Testis (tissue), 3 donors: Measurements from ENCODE around the gene CLIP3. TPM values are rescaled to one million over a fixed set of nuclear protein-coding genes. Genes with fewer than 3 reads are reported as not detected.
A peak's percentile ranks its signal among the peaks of the same experiment; 100 is the strongest.
"Not testable (repeated sequence)": the region's sequence is repeated elsewhere in the genome, so short reads cannot be mapped to it uniquely, and the experiment has no call there.

ENCODE experiments used
- DNase-seq: peaks from one replicate; pipeline ENCODE4 v3.0.0-alpha.2; 2019
- H3K27ac ChIP-seq, 2 donors: fragments of 200-600 bp; sonication (generic); one replicate each; pipeline ENCODE4 v1.5.1; 2019
- H3K27me3 ChIP-seq: fragments of 200-600 bp; sonication (generic); one replicate; pipeline ENCODE4 v1.5.1; 2019
- H3K36me3 ChIP-seq: fragments of 200-600 bp; sonication (generic); one replicate; pipeline ENCODE4 v1.5.1; 2017; ENCODE audit warnings: low read depth; ENCODE audit errors: missing control alignments
- H3K4me1 ChIP-seq: fragments of 200-600 bp; sonication (generic); one replicate; pipeline ENCODE4 v1.5.1; 2019
- H3K4me3 ChIP-seq, 2 donors: fragments of 200-600 bp; sonication (generic); one replicate each; pipeline ENCODE4 v1.5.1; 2017 to 2019
- H3K9me3 ChIP-seq: fragments of 200-600 bp; sonication (generic); one replicate; pipeline ENCODE4 v1.5.1; 2017
- CTCF ChIP-seq, 3 experiments: fragments of 450-650 bp in 2 of 3; fragments of 200-600 bp in 1 of 3; sonication (generic) in 1 of 3; IDR thresholded peaks; one replicate each; pipeline ENCODE4 v1.5.1; 2016 to 2019; ENCODE audit warnings: antibody characterized with exemption in 3 of 3, mild to moderate bottlenecking in 2 of 3, moderate library complexity in 1 of 3
- POLR2A ChIP-seq: fragments of 450-650 bp; IDR thresholded peaks from one replicate; pipeline ENCODE4 v1.6.1; 2017; ENCODE audit warnings: antibody characterized with exemption, mild to moderate bottlenecking, moderate library complexity
- WGBS, 2 donors: methylation state at CpG; one replicate each; pipeline ENCODE4 v1.1.5; 2018; 5-methylcytosine and 5-hydroxymethylcytosine counted together
- intact Hi-C: fragments of 100-400 bp; cut with DNase I; formaldehyde crosslinking; loops from one replicate; pipeline ENCODE4 v1.15.1; 2023; ENCODE audit warnings: low total_unique reads
- polyA plus RNA-seq: library from polyadenylated mRNA; stranded (reverse); fragments of 350-450 nt; fragmentation: Illumina TruSeq; extraction: RNeasy Lipid Tissue Mini Kit (QIAGEN cat#74804); gene quantifications from one replicate; pipeline ENCODE4 v1.2.3, GENCODE V29; 2014; ENCODE audit warnings: low read depth, low replicate concordance; ENCODE audit not compliant: insufficient read depth
- total RNA-seq, 2 donors: library from RNA; depleted of rRNA; stranded (reverse); fragments of >200 nt; gene quantifications; one replicate each; pipeline ENCODE4 v1.2.3, GENCODE V29; 2016

Gene CLIP3
- total and polyA plus RNA-seq, 3 donors from 2014 or later = 18.2 to 24.2 (median 20.7) TPM

- intact Hi-C loops = no loop called here
- Histone ChIP-seq H3K9me3 (no peaks in the 10 kb centered on the region), H3K4me3 (no peak overlapping the region), H3K27me3 (no peaks in the 10 kb centered on the region), H3K27ac (no peak overlapping the region), H3K4me1 (peaks cover 7% of the 10 kb centered on the region), H3K36me3 (no peaks in the 10 kb centered on the region)
- TF ChIP-seq POLR2A (no peak), CTCF (IDR thresholded peaks at IDR 0.05) (no peak)
- no peak for DNase-seq
- 86 to 88% methylated on average over 4 of the region's 4 CpGs for WGBS, 2 donors
Measured at GRCh38 chr19:36049080-36049698, 16.5 kb upstream of the CLIP3 start.

- Histone ChIP-seq H3K27ac (no peak overlapping the region), H3K4me1 (peaks cover 3% of the 10 kb centered on the region)
- TF ChIP-seq POLR2A (no peak), CTCF (IDR thresholded peaks at IDR 0.05) (no peak)
Measured at GRCh38 chr19:36047835-36048234, 15.2 kb upstream of the CLIP3 start.

GRCh38 chr19:36046443-36047050 lies 13.9 kb upstream of the CLIP3 start:
- intact Hi-C loops = no loop called here
- H3K9me3 ChIP-seq = no peaks in the 10 kb centered on the region
- H3K4me1 ChIP-seq = peaks cover 7% of the 10 kb centered on the region
- no peaks in the 10 kb centered on the region for H3K27me3 ChIP-seq
- 84 to 91% methylated on average over 5 of the region's 5 CpGs for WGBS, 2 donors
- H3K36me3 ChIP-seq = no peaks in the 10 kb centered on the region
- H3K4me3 ChIP-seq = no peak overlapping the region
- TF ChIP-seq POLR2A (no peak), CTCF (IDR thresholded peaks at IDR 0.05) (no peak)
- no peak for DNase-seq
- no peak overlapping the region for H3K27ac ChIP-seq

More at GRCh38 chr19:36047835-36048234, 15.2 kb upstream of the CLIP3 start:
- Histone ChIP-seq H3K4me3 (no peak overlapping the region), H3K9me3 (no peaks in the 10 kb centered on the region), H3K27me3 (no peaks in the 10 kb centered on the region), H3K36me3 (no peaks in the 10 kb centered on the region)
- DNase-seq = no peak
- intact Hi-C loops = no loop called here

- intact Hi-C loops = no loop called here
- Histone ChIP-seq H3K4me1 (peaks cover 8% of the 10 kb centered on the region), H3K27me3 (no peaks in the 10 kb centered on the region), H3K36me3 (no peaks in the 10 kb centered on the region), H3K9me3 (no peaks in the 10 kb centered on the region), H3K4me3 (no peak overlapping the region), H3K27ac (no peak overlapping the region)
- TF ChIP-seq POLR2A (no peak), CTCF (IDR thresholded peaks at IDR 0.05) (no peak)
- WGBS, 2 donors = 89 to 95% methylated on average over 2 of the region's 2 CpGs
- no peak for DNase-seq
Measured at GRCh38 chr19:36043952-36044351, 11.3 kb upstream of the CLIP3 start.

GRCh38 chr19:36041831-36042230 lies 9.2 kb upstream of the CLIP3 start:
- H3K4me1 ChIP-seq = peaks cover 8% of the 10 kb centered on the region
- no peak overlapping the region for H3K4me3 ChIP-seq
- H3K27ac ChIP-seq = peak overlapping the region in 1 of 2 donors; percentile 15
- H3K9me3 ChIP-seq = no peaks in the 10 kb centered on the region
- H3K36me3 ChIP-seq = no peaks in the 10 kb centered on the region
- WGBS, 2 donors = 30 to 33% methylated on average over 3 of the region's 3 CpGs
- DNase-seq = no peak
- no peaks in the 10 kb centered on the region for H3K27me3 ChIP-seq
- intact Hi-C loops = no loop called here
- TF ChIP-seq CTCF (IDR thresholded peaks at IDR 0.05) = no peak
- no peak for TF ChIP-seq POLR2A

GRCh38 chr19:36041092-36041491 lies 8.4 kb upstream of the CLIP3 start:
- DNase-seq, H3K27me3 ChIP-seq, H3K36me3 ChIP-seq, H3K4me3 ChIP-seq, H3K9me3 ChIP-seq, intact Hi-C loops, H3K4me1 ChIP-seq: not testable (repeated sequence)
- 83 to 89% methylated on average over 6 of the region's 6 CpGs for WGBS, 2 donors
- peak overlapping the region in 1 of 2 donors; percentile 15 for H3K27ac ChIP-seq
